HepG2 (cell line): ENCODE results near the gene WDR27. TPM values are rescaled to one million over a fixed set of nuclear protein-coding genes. Genes with fewer than 3 reads are reported as not detected.

ENCODE experiments used
- ATAC-seq: fragments of 200-7000 bp; cut with Tn5 transposase; 3 replicates; pipeline ENCODE4 v1.9.1; 2020; ENCODE audit warnings: mild to moderate bottlenecking, moderate library complexity
- BruUV-seq: library from RNA; stranded (reverse); fragments of 400-500 nt; replicated peaks from 2 replicates; lab custom pipeline; 2021; lab: Mats Ljungman, UMichigan
- CTCF ChIA-PET: fragments of 300-600 bp; formaldehyde crosslinking; extraction: SDS; loops from one replicate; lab custom pipeline; 2021; ENCODE audit warnings: low total read pairs, inconsistent platforms, low intra/inter-chr PET ratio; lab: Yijun Ruan, JAX
- POLR2A ChIA-PET: fragments of 350-600 bp; sonication (Branson Sonifier 250); formaldehyde crosslinking; loops from one replicate; lab custom pipeline; 2020; ENCODE audit warnings: antibody characterized with exemption, inconsistent platforms; lab: Yijun Ruan, JAX
- DNase-seq: peaks from one replicate; pipeline ENCODE4 v3.0.0-alpha.2; 2015; ENCODE audit warnings: low spot score
- FAIRE-seq: peaks from 3 replicates; lab custom pipeline; 2011; peaks lifted over from hg19 to GRCh38; lab: Jason Lieb, UNC
- H2AFZ ChIP-seq: one replicate; pipeline ENCODE4 v1.6.1; 2011; ENCODE audit warnings: low read length, inconsistent platforms
- H3K27ac ChIP-seq: fragments of 300-600 bp; 3 replicates; pipeline ENCODE4 v1.8.0; 2011; ENCODE audit warnings: mixed run types, mild to moderate bottlenecking, mixed read lengths, low read length, inconsistent platforms; ENCODE audit not compliant: insufficient read depth; ENCODE audit errors: extremely low read length
- H3K27me3 ChIP-seq, 2 experiments: fragments of 200-600 bp in 1 of 2; 2 replicates in 1 of 2; 3 replicates in 1 of 2; pipeline versions ENCODE4 v1.6.0 to v1.8.0; 2011; ENCODE audit warnings: low read length in 2 of 2, mild to moderate bottlenecking in 2 of 2, moderate library complexity in 2 of 2, inconsistent platforms in 1 of 2; ENCODE audit not compliant: insufficient read depth in 2 of 2, control insufficient read depth in 1 of 2
- H3K36me3 ChIP-seq, 2 experiments: fragments of 200-600 bp in 1 of 2; replicated peaks in 1 of 2; 2 replicates in 1 of 2; 3 replicates in 1 of 2; pipeline versions ENCODE4 v1.5.1 to v1.8.0; 2011; ENCODE audit warnings: low read length in 2 of 2, inconsistent platforms in 1 of 2; ENCODE audit not compliant: insufficient read depth in 2 of 2, control insufficient read depth in 1 of 2
- H3K4me1 ChIP-seq: 2 replicates; pipeline ENCODE4 v1.5.1; 2012; ENCODE audit warnings: low read length, inconsistent platforms; ENCODE audit not compliant: insufficient read depth
- H3K4me2 ChIP-seq: 2 replicates; pipeline ENCODE4 v1.6.0; 2011; ENCODE audit warnings: low read depth, low read length, inconsistent platforms
- H3K4me3 ChIP-seq, 3 experiments: fragments of 200-600 bp in 1 of 3; sonication (generic), shearing (Covaris generic) in 1 of 3; replicated peaks in 1 of 3; 2 replicates each; pipeline ENCODE4 v1.5.1; 2011 to 2016; ENCODE audit warnings: low read length in 3 of 3, inconsistent platforms in 2 of 3, low read depth in 2 of 3, mild to moderate bottlenecking in 2 of 3, control low read depth in 1 of 3, mixed read lengths in 1 of 3; ENCODE audit not compliant: insufficient read depth in 1 of 3
- H3K79me2 ChIP-seq: one replicate; pipeline ENCODE4 v1.6.1; 2011; ENCODE audit warnings: low read length, inconsistent platforms; ENCODE audit not compliant: insufficient read depth
- H3K9ac ChIP-seq: 2 replicates; pipeline ENCODE4 v1.6.0; 2011; ENCODE audit warnings: mild to moderate bottlenecking, low read depth, low read length, inconsistent platforms; ENCODE audit not compliant: insufficient read depth
- H3K9me3 ChIP-seq: 2 replicates; pipeline ENCODE4 v1.5.1; 2012; ENCODE audit warnings: mild to moderate bottlenecking, low read length
- H4K20me1 ChIP-seq: 2 replicates; pipeline ENCODE4 v1.6.0; 2011; ENCODE audit warnings: inconsistent platforms, mild to moderate bottlenecking, low read length, moderate library complexity; ENCODE audit not compliant: insufficient read depth
- CREB3 ChIP-seq: sonication (generic); formaldehyde crosslinking; IDR thresholded peaks from 2 replicates; pipeline ENCODE4 v1.5.0; 2020; ENCODE audit warnings: missing genetic modification reagents
- GRHL1 ChIP-seq: sonication (generic); formaldehyde crosslinking; conservative IDR thresholded peaks from 2 replicates; pipeline ENCODE4 v1.8.0; 2022; ENCODE audit warnings: missing genetic modification reagents
- KDM1A ChIP-seq: IDR thresholded peaks from 2 replicates; pipeline ENCODE4 v1.6.1; 2016; ENCODE audit warnings: missing compliant biosample characterization
- TRIM24 ChIP-seq: sonication (generic); formaldehyde crosslinking; IDR thresholded peaks from 2 replicates; pipeline ENCODE4 v1.8.0; 2022; ENCODE audit warnings: mild to moderate bottlenecking, missing genetic modification reagents
- ZNF614 ChIP-seq: IDR thresholded peaks from 2 replicates; pipeline ENCODE4 v1.6.1; 2018; ENCODE audit warnings: missing biosample characterization, missing genetic modification reagents, inconsistent platforms, borderline replicate concordance
- ZNF646 ChIP-seq: sonication (generic); formaldehyde crosslinking; IDR thresholded peaks from 2 replicates; pipeline ENCODE4 v1.9.0; 2021; ENCODE audit warnings: mild to moderate bottlenecking, missing genetic modification reagents
- ZNF772 ChIP-seq: sonication (generic); formaldehyde crosslinking; IDR thresholded peaks from 2 replicates; pipeline ENCODE4 v1.5.0; 2020; ENCODE audit warnings: mild to moderate bottlenecking, missing genetic modification reagents
- ZNF781 ChIP-seq: sonication (generic); formaldehyde crosslinking; IDR thresholded peaks from 2 replicates; pipeline ENCODE4 v1.5.1; 2020; ENCODE audit warnings: borderline replicate concordance, mild to moderate bottlenecking, missing genetic modification reagents; ENCODE audit errors: not compliant biosample characterization
- WGBS: methylation state at CpG from one replicate; pipeline ENCODE4 v1.1.6; 2017; ENCODE audit warnings: low lambda C conversion rate; 5-methylcytosine and 5-hydroxymethylcytosine counted together
- in situ Hi-C: cut with HindIII; loops from 2 replicates; pipeline ENCODE4 v1.10.0; 2017; ENCODE audit warnings: low pct_unique_long_range_greater_than_20kb; ENCODE audit not compliant: extremely low pct_ligation_motif_present
- intact Hi-C: fragments of 100-400 bp; cut with micrococcal nuclease; formaldehyde crosslinking; loops from one replicate; pipeline ENCODE4 v1.10.0; 2022; ENCODE audit not compliant: unreplicated experiment
- polyA plus RNA-seq, 8 experiments: library from polyadenylated mRNA; depleted of rRNA in 3 of 8; stranded (reverse) in 7 of 8; unstranded in 1 of 8; fragments of >200 nt; fragmentation: Illumina TruSeq in 4 of 8; extraction: Trizol in 4 of 8; gene quantifications; 2 replicates each; pipeline versions ENCODE4 v1.2.1 to v1.2.3, GENCODE V29; 2011 to 2016; ENCODE audit warnings: low read depth in 4 of 8, missing spikeins in 1 of 8, mixed read lengths in 1 of 8; ENCODE audit not compliant: insufficient read depth in 1 of 8
- total RNA-seq, 5 experiments: library from RNA; depleted of rRNA; stranded (reverse); fragments of >200 nt; fragmentation: Illumina TruSeq; extraction: Trizol; gene quantifications; 2 replicates each; pipeline ENCODE4 v1.2.3, GENCODE V29; 2016; ENCODE audit warnings: low read depth in 1 of 5
- TF ChIP-seq, protein P1 (sequence below): sonication (generic); formaldehyde crosslinking; IDR thresholded peaks from 2 replicates; pipeline ENCODE4 v1.4.0; 2020; ENCODE audit warnings: mild to moderate bottlenecking, missing genetic modification reagents
- TF ChIP-seq, protein P2 (sequence below): IDR thresholded peaks from 2 replicates; pipeline ENCODE4 v1.6.1; 2012; ENCODE audit warnings: inconsistent platforms
- TF ChIP-seq, protein P3 (sequence below): sonication (generic); formaldehyde crosslinking; IDR thresholded peaks from 2 replicates; pipeline ENCODE4 v1.5.0; 2020; ENCODE audit warnings: mild to moderate bottlenecking, missing genetic modification reagents

WDR27 gene
- total and polyA plus RNA-seq, 2 of the 13 experiments (the other 11 are each of a cell fraction or from before 2014, with no cell fraction given) = 34.1 to 80.3 TPM

- no peak for ATAC-seq
- TF ChIP-seq KDM1A (no peak), ZNF646 (no peak), TRIM24 (CRISPR knock-in tag) (no peak), ZNF772 (CRISPR knock-in tag) (no peak), CREB3 (CRISPR knock-in tag) (no peak), ZNF614 (no peak), ZNF781 (no peak), GRHL1 (CRISPR knock-in tag) (no peak)
- TF ChIP-seq, protein P1, sequence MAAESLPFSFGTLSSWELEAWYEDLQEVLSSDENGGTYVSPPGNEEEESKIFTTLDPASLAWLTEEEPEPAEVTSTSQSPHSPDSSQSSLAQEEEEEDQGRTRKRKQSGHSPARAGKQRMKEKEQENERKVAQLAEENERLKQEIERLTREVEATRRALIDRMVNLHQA (CRISPR knock-in tag) = no peak
- TF ChIP-seq, protein P2, sequence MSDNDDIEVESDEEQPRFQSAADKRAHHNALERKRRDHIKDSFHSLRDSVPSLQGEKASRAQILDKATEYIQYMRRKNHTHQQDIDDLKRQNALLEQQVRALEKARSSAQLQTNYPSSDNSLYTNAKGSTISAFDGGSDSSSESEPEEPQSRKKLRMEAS = no peak
- TF ChIP-seq, protein P3, sequence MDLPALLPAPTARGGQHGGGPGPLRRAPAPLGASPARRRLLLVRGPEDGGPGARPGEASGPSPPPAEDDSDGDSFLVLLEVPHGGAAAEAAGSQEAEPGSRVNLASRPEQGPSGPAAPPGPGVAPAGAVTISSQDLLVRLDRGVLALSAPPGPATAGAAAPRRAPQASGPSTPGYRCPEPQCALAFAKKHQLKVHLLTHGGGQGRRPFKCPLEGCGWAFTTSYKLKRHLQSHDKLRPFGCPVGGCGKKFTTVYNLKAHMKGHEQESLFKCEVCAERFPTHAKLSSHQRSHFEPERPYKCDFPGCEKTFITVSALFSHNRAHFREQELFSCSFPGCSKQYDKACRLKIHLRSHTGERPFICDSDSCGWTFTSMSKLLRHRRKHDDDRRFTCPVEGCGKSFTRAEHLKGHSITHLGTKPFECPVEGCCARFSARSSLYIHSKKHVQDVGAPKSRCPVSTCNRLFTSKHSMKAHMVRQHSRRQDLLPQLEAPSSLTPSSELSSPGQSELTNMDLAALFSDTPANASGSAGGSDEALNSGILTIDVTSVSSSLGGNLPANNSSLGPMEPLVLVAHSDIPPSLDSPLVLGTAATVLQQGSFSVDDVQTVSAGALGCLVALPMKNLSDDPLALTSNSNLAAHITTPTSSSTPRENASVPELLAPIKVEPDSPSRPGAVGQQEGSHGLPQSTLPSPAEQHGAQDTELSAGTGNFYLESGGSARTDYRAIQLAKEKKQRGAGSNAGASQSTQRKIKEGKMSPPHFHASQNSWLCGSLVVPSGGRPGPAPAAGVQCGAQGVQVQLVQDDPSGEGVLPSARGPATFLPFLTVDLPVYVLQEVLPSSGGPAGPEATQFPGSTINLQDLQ (CRISPR knock-in tag) = no peak
Measured at GRCh38 chr6:169472786-169473416, 228.9 kb downstream of the WDR27 start.

More at GRCh38 chr6:169472786-169473416, 228.9 kb downstream of the WDR27 start:
- Histone ChIP-seq H3K4me2 (no peak overlapping the region), H3K36me3 (no peaks in the 10 kb centered on the region), H3K79me2 (no peaks in the 10 kb centered on the region), H3K27ac (no peak overlapping the region), H3K9me3 (peaks cover 42% of the 10 kb centered on the region), H4K20me1 (no peaks in the 10 kb centered on the region), H3K4me3 (no peak overlapping the region), H2AFZ (no peak overlapping the region), H3K27me3 (no peaks in the 10 kb centered on the region), H3K4me1 (0 out of 2 replicates have a peak, but pooled peaks cover 5% of the 10 kb centered on the region), H3K9ac (no peak overlapping the region)
- WGBS = 73% methylated on average over 3 of the region's 3 CpGs
- in situ Hi-C loops (no loop called here), intact Hi-C loops (no loop called here)
- FAIRE-seq = no peak
- POLR2A ChIA-PET = no interaction called here
- CTCF ChIA-PET = no interaction called here
- DNase-seq = no peak
- BruUV-seq = no TSS peak
